GM21515 (cell line): ENCODE results near the gene SLC66A3.

Experiments
- ATAC-seq: cut with Tn5 transposase; IDR thresholded peaks from one replicate; pipeline ENCODE4 v1.9.1; 2021; ENCODE audit not compliant: unreplicated experiment

The SLC66A3 gene

DNA sequence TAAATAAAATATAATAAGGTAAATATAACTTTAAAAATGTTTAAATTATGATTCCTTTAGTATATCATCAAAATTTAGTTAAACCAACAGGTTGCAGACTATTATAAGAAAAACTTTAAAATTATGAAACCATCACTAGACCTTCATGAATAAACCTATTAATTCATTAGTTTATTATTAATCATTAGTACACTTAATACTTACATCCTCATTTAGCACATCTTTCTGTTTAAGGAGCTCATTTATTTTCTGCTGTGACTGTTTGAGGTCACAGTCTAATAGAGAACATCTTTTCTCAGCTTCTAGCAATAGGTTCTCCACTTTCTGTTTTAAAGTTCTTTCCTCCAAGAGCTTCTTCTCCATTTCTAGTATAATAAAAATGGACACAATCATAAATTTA, 52.8 kb downstream of the SLC66A3 start:
- no peak for ATAC-seq

DNA sequence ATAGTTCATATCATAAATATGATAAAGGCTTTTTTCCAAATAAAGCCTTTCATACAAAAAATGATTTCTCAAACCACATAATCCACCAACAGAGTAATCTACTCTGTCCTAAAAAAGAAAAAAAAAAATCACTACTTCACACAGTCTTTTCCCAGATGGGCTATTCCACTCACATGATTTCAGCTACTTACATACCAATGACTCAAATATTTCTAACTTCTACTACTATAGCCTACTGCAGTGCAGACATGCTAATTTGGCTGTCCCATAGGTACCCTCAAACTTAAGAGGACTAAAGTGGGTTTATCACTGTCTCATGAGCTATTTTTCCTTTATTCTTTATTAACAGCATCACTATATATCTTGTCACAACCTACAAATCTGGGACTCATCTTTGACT, 57.4 kb downstream of the SLC66A3 start:
- ATAC-seq = no peak

DNA sequence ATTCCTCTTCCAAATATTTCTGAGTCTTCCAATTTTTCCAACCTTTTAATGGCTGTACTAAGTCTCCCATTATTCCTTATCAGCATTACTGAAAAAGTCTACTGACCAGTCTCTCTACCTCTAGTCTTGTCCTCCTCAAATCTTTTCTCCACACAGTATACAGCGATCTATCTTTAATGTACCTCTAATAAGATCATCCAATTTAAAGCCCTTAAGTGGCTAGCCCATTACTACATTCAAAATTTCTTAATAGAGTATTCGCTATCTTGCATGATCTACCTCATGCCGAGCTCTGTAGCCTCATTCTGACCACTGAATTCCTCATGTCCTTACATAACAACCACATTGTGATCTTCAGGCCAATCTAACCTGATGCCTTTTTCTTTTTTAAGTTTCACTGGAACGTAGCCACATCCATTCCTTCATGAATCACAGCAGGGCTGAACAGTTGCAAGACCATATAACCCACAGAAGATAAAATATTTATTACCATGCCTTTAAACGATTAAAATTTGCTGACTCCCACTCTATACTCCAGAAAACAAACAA, 57.9 kb downstream of the SLC66A3 start:
- no peak for ATAC-seq

DNA sequence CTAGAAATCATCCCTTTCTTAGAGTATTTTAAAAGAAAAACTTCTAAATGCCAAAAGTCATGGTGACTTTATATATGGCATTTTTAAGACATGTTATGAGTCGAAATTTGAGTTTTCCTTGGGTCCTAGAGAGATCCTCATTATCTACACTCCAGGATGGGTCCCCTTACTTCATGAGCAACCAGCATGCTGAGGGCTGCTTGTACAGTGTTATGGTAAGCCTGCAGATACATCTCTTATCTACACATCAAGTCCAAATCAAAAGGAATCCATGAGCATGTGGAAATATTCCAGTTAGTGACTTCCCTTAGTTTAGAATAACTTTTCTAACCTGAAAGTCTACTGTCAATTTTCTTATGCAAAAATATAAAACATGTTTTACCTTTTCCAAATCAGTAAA, 58.7 kb downstream of the SLC66A3 start:
- no peak for ATAC-seq

DNA sequence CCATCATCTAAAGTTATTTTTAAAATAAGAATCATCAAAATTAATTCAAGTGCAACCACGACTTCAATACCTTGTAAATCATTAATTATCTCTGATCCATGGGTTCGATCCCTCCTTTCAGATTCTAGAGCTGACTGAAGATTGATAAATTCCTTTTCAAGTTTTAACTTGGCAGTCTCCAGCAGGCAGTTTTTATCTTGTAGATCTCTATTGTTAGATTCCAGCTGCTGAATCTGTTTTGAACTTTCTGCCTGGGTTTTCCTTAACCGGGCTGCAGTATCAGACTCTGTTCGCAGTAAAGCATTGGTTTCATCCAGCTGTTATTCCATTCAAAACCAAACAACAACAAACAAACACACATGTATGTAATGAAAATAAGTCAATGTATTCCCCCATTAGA, 59.5 kb downstream of the SLC66A3 start:
- ATAC-seq = no peak

DNA sequence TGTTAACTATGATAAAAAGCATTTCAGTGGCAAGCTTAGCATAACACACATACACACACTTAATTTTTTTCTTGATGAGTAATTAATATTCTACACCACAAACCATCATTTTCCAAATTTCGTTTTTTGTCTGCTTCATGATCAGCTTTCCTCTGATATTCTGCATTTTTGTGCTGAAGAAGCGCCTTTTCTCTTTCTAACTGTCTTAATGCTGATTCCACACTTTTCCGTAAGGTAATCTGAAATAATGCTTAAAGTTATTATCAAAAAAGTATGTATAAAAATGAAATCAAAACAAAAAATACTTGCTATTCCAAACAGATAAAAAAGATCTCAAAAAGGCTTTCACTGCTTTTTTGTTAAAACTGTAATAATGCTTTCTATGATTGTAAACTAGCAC, 60.1 kb downstream of the SLC66A3 start:
- no peak for ATAC-seq

DNA sequence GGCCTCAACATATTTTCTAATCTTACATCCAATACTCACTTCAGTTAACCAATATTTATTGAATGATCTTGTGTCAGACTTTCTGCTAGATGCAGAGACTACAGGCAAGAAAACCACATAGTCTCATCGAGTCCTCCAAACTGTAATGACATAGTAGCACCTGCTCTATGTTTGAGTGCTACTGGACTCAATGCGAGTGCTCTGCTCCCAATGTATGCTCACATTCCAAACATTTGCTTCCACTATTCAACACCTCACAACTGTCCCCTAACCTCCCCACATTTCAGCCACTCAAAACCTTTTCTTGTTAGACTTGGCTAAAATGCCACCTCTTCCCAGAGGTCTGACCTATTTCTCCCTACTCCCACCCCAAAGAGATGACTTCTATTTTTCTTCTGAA, 65.2 kb downstream of the SLC66A3 start:
- ATAC-seq = no peak

DNA sequence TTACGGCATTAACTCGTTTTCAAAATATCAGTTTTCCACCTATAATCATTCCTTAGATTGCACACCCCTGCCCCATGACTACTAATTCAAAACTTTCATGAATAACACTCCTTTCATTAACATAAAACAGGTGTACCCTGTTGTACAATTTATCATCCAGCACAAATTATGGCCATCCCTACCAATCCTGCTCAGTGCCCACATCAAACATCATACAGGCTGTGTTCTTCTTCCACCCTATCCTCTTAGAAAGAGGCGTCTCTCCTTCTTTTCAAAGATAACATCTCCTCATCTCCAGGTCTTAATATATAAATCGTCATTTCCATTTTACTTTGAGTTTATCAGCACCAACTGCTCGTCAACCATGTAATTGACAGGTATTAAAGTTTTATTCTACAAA, 67.6 kb downstream of the SLC66A3 start:
- ATAC-seq = no peak

DNA sequence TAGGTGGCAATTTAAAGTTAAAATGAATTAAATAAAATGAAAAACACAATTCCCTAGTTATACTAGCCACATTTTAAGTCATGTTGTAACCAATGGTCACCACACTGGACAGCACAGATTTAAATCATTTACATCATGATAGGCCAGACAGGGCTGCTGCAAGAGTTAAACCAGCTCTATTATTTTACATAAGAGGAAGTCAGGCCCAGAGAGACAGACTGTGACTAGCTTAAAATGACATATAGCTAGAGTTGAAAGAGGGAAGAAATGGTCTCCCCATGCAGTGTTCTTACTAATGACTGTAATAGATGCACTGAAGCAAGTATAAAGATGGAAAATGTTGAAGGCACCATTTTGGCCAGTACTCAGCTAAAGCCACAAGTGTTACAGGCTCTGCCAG, 69.6 kb downstream of the SLC66A3 start:
- no peak for ATAC-seq

DNA sequence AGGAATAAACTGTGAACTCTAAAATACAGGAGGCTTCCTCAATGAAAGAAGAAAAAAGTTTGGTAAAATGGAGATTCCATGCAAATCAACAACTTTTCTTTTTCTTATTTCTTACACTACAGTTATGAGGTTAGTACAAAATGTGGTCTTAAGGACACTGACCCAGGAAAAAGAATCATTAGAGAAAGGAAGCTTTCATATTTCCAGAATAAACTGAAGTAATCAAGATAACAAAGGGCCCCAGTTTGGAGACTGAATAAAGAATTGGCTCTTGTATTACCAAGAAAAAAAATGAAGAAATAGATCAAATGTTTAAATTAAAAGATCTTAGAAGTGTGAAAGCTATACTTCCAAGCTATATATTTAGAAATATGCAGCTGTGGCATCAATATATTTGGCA, 72.3 kb downstream of the SLC66A3 start:
- no peak for ATAC-seq
